HEK293T (cell line): Measurements from ENCODE around the gene TPD52L2.
A peak's percentile ranks its signal among the peaks of the same experiment; 100 is the strongest.

Experiments used
- CTCF ChIA-PET: fragments of 350-600 bp; formaldehyde crosslinking; extraction: SDS; loops from one replicate; lab custom pipeline; 2021; ENCODE audit warnings: antibody characterized with exemption, inconsistent platforms; lab: Yijun Ruan, JAX
- POLR2A ChIA-PET: fragments of 350-600 bp; formaldehyde crosslinking; extraction: SDS; loops from one replicate; lab custom pipeline; 2020; ENCODE audit warnings: antibody characterized with exemption, inconsistent platforms; lab: Yijun Ruan, JAX
- DNase-seq: peaks from one replicate; pipeline ENCODE4 v3.0.0; 2012; ENCODE audit warnings: mixed read lengths; ENCODE audit errors: extremely low spot score
- ARNT ChIP-seq: fragments of 450-650 bp; IDR thresholded peaks from 2 replicates; pipeline ENCODE4 v1.6.1; 2017; ENCODE audit warnings: mild to moderate bottlenecking
- BHLHE40 ChIP-seq: fragments of 450-650 bp; IDR thresholded peaks from 2 replicates; pipeline ENCODE4 v1.6.1; 2016; ENCODE audit warnings: mild to moderate bottlenecking, moderate library complexity, borderline replicate concordance
- CTBP1 ChIP-seq: fragments of 450-650 bp; IDR thresholded peaks from 2 replicates; pipeline ENCODE4 v1.6.1; 2016; ENCODE audit warnings: borderline replicate concordance
- ELF4 ChIP-seq: fragments of 450-650 bp; IDR thresholded peaks from 2 replicates; pipeline ENCODE4 v1.6.1; 2017; ENCODE audit warnings: antibody characterized with exemption
- FOXA1 ChIP-seq: fragments of 450-650 bp; IDR thresholded peaks from 2 replicates; pipeline ENCODE4 v1.6.1; 2016; ENCODE audit warnings: mild to moderate bottlenecking
- FOXK2 ChIP-seq: fragments of 450-650 bp; IDR thresholded peaks from 2 replicates; pipeline ENCODE4 v1.6.1; 2016; ENCODE audit warnings: mild to moderate bottlenecking
- FOXM1 ChIP-seq: fragments of 450-650 bp; IDR thresholded peaks from 2 replicates; pipeline ENCODE4 v1.6.1; 2017; ENCODE audit warnings: mild to moderate bottlenecking, borderline replicate concordance
- HDGF ChIP-seq: fragments of 450-650 bp; IDR thresholded peaks from 2 replicates; pipeline ENCODE4 v1.6.1; 2017; ENCODE audit warnings: antibody characterized with exemption, borderline replicate concordance
- L3MBTL2 ChIP-seq: fragments of 450-650 bp; conservative IDR thresholded peaks from 2 replicates; pipeline ENCODE4 v1.6.1; 2016; ENCODE audit warnings: mild to moderate bottlenecking
- LEF1 ChIP-seq: fragments of 450-650 bp; IDR thresholded peaks from 2 replicates; pipeline ENCODE4 v1.6.1; 2017; ENCODE audit warnings: mild to moderate bottlenecking, borderline replicate concordance
- NFRKB ChIP-seq: fragments of 450-650 bp; IDR thresholded peaks from 2 replicates; pipeline ENCODE4 v1.6.1; 2016; ENCODE audit warnings: mild to moderate bottlenecking, moderate library complexity
- SP1 ChIP-seq: fragments of 450-650 bp; IDR thresholded peaks from 2 replicates; pipeline ENCODE4 v1.6.1; 2017
- SUZ12 ChIP-seq: fragments of 450-650 bp; IDR thresholded peaks from 2 replicates; pipeline ENCODE4 v1.6.1; 2016; ENCODE audit warnings: mild to moderate bottlenecking
- TARDBP ChIP-seq: fragments of 450-650 bp; IDR thresholded peaks from 2 replicates; pipeline ENCODE4 v1.6.1; 2016
- ZNF384 ChIP-seq: fragments of 450-650 bp; IDR thresholded peaks from 2 replicates; pipeline ENCODE4 v1.6.1; 2016
- TF ChIP-seq, protein P1 (sequence below): fragments of 450-650 bp; IDR thresholded peaks from 2 replicates; pipeline ENCODE4 v1.6.1; 2016

The TPD52L2 gene

DNA sequence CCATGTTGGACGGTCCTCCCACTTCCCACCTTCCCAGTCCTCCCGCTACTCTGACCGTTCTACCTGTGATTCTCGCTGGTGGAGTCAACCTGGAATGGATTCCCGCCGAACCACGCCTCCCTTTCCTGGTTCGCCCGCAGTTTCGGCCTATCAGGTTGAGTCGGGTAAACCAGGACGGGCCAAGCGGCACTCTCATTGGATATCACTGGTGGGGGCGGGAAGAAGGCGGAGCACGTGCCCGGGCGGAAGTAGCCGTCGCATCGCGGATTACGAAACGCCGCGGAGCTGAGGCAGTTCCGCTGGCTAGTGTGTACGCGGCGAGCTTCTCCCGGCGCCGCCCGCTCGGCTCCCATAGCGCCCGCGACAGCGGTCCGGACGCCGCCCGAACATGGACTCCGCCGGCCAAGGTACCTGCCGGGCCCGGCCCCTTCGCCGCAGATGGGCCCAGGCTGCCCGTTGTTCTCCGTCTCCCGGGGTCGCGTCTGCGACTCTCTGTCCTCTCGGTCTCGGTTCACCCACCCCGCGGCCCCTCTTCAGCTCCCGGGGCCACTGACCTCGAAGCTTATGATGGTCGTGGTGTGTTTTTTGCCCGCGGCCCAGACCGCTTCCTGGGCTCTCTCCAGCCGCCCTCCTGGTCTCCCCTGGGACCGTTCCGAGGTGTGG, at the start of gene TPD52L2:
Gene TPD52L2 (plus strand): TSS at position 293 of the 663 bp plus-strand sequence. CDS start 96 bp downstream, at position 389.
- TF ChIP-seq BHLHE40 (no peak), SUZ12 (no peak), ZNF384 (no peak), SP1 (no peak), FOXA1 (no peak), HDGF (no peak), NFRKB (no peak), ELF4 (peak; percentile 68), L3MBTL2 (peak; percentile 98), ARNT (no peak), FOXK2 (no peak), CTBP1 (no peak; the same call in 1 of the 2 replicates), LEF1 (no peak), FOXM1 (no peak), TARDBP (no peak)
- TF ChIP-seq, protein P1, sequence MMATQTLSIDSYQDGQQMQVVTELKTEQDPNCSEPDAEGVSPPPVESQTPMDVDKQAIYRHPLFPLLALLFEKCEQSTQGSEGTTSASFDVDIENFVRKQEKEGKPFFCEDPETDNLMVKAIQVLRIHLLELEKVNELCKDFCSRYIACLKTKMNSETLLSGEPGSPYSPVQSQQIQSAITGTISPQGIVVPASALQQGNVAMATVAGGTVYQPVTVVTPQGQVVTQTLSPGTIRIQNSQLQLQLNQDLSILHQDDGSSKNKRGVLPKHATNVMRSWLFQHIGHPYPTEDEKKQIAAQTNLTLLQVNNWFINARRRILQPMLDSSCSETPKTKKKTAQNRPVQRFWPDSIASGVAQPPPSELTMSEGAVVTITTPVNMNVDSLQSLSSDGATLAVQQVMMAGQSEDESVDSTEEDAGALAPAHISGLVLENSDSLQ = peak; percentile 45; the same call in 1 of the 2 replicates
- CTCF ChIA-PET = interaction anchor here (0.7 to 1.5 kb wide), 3 partner anchors 17 to 90 kb away, joined by 3 to 7 read pairs (median 3); no protein-coding TSS in a partner anchor
- POLR2A ChIA-PET = interaction anchor here (0.6 to 2.2 kb wide), 32 partner anchors 9 to 327 kb away, joined by 3 to 30 read pairs (median 4); partner anchors contain the start of genes ARFRP1, DNAJC5, PRPF6 and RTEL1
- peak; percentile 97 for DNase-seq

DNA sequence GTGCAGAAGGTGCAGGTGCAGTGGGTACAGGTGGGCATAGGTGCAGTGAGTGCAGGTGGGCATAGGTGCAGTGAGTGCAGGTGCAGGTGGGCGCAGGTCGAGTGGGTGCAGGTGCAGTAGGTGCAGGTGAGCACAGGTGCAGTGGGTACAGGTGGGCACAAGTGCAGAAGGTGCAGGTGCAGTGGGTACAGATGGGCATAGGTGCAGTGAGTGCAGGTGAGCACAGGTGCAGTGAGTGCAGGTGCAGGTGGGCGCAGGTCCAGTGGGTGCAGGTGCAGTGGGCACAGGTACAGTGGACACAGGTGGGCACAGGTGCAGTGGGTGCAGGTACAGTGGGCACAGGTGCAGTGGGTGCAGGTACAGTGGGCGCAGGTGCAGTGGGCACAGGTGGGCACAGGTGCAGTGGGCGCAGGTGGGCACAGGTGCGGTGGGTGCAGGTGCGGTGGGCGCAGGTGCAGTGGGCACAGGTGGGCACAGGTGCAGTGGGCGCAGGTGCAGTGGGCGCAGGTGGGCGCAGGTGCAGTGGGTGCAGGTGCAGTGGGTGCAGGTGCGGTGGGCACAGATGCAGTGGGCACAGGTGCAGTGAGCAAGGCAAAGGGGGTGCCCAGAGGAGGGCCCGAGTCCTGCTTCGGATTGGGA, 49.3 kb upstream of the TPD52L2 start:
- ChIA-PET POLR2A (no interaction called here), CTCF (no interaction called here)
- TF ChIP-seq SP1 (no peak), SUZ12 (no peak), LEF1 (no peak), HDGF (no peak), ZNF384 (no peak), ELF4 (no peak), TARDBP (no peak), NFRKB (no peak), FOXK2 (no peak), BHLHE40 (no peak), ARNT (no peak), FOXA1 (no peak), CTBP1 (no peak), L3MBTL2 (no peak), FOXM1 (no peak)
- TF ChIP-seq, protein P1 = no peak
- no peak for DNase-seq

DNA sequence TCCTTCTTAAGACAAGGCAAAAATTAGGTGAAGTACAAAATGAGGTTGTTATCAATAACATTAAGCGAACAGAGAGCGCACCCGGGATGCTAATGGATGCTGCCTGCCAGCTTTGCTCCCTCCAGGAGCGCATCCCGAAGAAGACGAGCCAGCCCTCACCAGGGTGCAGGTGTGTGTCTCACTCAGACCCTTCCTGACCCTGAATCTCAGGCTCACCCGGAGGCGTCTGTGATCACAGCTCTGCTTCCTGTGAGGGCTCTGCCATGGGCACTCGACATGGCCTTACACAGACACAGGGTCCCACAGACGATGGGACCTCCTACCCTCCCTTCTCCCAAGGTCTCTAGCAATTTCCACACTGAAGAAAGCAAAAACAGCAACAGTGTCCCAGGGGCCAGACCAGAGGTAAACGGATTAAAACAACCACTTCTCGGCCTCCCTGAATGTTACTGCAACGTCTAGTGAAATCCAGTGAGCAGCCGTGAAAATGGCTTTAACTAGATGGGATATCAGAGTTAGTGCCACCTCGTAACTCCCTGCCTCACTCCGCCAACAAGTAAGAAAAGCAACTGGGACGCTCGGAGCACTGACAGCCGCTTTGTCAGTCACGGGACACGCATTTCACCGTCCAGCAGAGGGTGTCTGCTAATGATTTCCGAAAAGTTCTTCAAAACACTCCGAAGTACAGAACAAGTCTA, 45.7 kb upstream of the TPD52L2 start:
- TF ChIP-seq ZNF384 = no peak
- no peak for TF ChIP-seq FOXK2
- TF ChIP-seq ARNT = no peak
- no peak for TF ChIP-seq BHLHE40
- no peak for TF ChIP-seq SP1
- TF ChIP-seq HDGF = no peak
- TF ChIP-seq, protein P1 = peak; percentile 40; the same call in 1 of the 2 replicates
- CTCF ChIA-PET = no interaction called here
- peak; percentile 46 for DNase-seq
- POLR2A ChIA-PET = no interaction called here

DNA sequence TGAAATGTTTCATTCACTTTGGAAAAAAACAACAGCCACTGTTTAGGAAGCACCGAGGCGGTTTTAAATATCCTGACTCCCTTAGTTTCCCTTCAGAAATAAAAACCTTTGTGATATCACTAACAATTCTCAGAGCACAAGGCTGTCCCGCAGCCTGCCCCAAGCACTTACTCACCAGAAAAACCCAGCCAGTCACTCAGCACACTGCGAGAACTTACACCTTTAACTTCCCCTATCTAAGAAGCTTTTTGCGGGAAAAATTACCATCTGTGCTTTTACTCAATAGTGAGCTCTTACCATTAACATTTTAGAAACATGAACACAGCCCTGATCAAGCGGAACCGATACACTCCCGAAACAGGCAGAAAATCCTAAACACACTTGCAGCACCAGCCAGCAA, 43.3 kb upstream of the TPD52L2 start:
- CTCF ChIA-PET = no interaction called here
- DNase-seq = no peak
- POLR2A ChIA-PET = no interaction called here
- no peak for TF ChIP-seq ARNT
- no peak for TF ChIP-seq FOXK2
- TF ChIP-seq ELF4 = no peak
- TF ChIP-seq FOXM1 = no peak
- no peak for TF ChIP-seq NFRKB
- TF ChIP-seq FOXA1 = no peak
- no peak for TF ChIP-seq LEF1
- no peak for TF ChIP-seq ZNF384
- no peak for TF ChIP-seq L3MBTL2
- TF ChIP-seq TARDBP = no peak
- no peak for TF ChIP-seq SP1

DNA sequence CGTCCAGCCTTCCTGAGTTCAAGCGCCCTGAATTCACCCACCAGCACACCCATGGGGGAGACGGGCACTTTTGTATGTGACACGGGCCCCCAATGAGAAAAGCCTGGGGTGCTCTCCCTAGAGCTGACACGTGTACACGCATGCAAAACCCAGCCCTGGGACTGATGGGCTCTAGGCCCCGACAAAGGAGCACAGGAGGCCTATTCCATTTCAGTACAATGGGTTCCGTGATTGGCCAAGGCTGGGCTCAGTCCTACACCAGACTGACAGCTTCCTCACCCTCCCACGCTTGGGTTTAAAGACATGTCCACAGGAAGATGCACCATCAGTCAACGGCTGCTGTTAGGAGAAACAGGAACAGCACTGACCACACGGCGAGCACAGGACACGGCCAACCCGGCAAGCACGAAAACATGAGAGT, 42.8 kb upstream of the TPD52L2 start:
- no peak for TF ChIP-seq L3MBTL2
- TF ChIP-seq ELF4 = no peak
- TF ChIP-seq SUZ12 = no peak
- no peak for TF ChIP-seq ZNF384
- no peak for TF ChIP-seq LEF1
- TF ChIP-seq, protein P1 = no peak
- ChIA-PET POLR2A (no interaction called here), CTCF (no interaction called here)
- DNase-seq = no peak
